H1 (cell line): Measurements from ENCODE around the gene SPAG8. TPM values are rescaled to one million over a fixed set of nuclear protein-coding genes. Genes with fewer than 3 reads are reported as not detected.

Experiments used
- CHD7 ChIP-seq: fragments of 300-600 bp; sonication (generic); IDR thresholded peaks from 2 replicates; pipeline ENCODE4 v1.7.1; 2012; ENCODE audit warnings: low read length, moderate library complexity, mild to moderate bottlenecking, inconsistent platforms; ENCODE audit not compliant: insufficient replicate concordance
- FOSL1 ChIP-seq: IDR thresholded peaks from 2 replicates; pipeline ENCODE4 v1.6.1; 2011; ENCODE audit warnings: mild to moderate bottlenecking, low read depth, low read length, moderate library complexity; ENCODE audit not compliant: insufficient read depth
- GTF2F1 ChIP-seq: IDR thresholded peaks from 2 replicates; pipeline ENCODE4 v1.6.1; 2012; ENCODE audit warnings: low read depth, low read length, improper control_type of control experiment, borderline replicate concordance
- SIX5 ChIP-seq: IDR thresholded peaks from 2 replicates; pipeline ENCODE4 v1.6.1; 2011; ENCODE audit warnings: mild to moderate bottlenecking, low read depth, low read length
- TBP ChIP-seq: IDR thresholded peaks from 2 replicates; pipeline ENCODE4 v1.6.1; 2011; ENCODE audit warnings: low read depth, low read length, improper control_type of control experiment
- TEAD4 ChIP-seq: IDR thresholded peaks from 2 replicates; pipeline ENCODE4 v1.6.1; 2012; ENCODE audit warnings: low read depth, low read length, inconsistent platforms, mixed read lengths
- ZNF274 ChIP-seq: IDR thresholded peaks from 2 replicates; pipeline ENCODE4 v1.7.0; 2012; ENCODE audit warnings: low read length, borderline replicate concordance; ENCODE audit errors: extremely low read depth
- polyA plus RNA-seq, 7 experiments: library from polyadenylated mRNA; depleted of rRNA in 3 of 7; stranded (reverse) in 5 of 7; unstranded in 2 of 7; fragments of >200 nt in 5 of 7; fragments of 200-250 nt in 2 of 7; gene quantifications; 1 replicate in 5 of 7; 2 replicates in 1 of 7; 4 replicates in 1 of 7; pipeline versions ENCODE4 v1.2.1 to v1.2.3, GENCODE V29; 2011 to 2013; ENCODE audit warnings: missing spikeins in 2 of 7, mixed read lengths in 2 of 7
- total RNA-seq: library from RNA; stranded (reverse); fragmentation: NEBNext Ultra II Directional; extraction: Animal tissue kit (Norgen Biotek cat#: 25700); gene quantifications from 2 replicates; pipeline ENCODE4 v1.2.1, GENCODE V29; 2021
- TF ChIP-seq, protein P1 (sequence below), 3 experiments: IDR thresholded peaks; 1 replicate in 2 of 3; 2 replicates in 1 of 3; pipeline versions ENCODE4 v1.5.1 to v1.6.1; 2011; ENCODE audit warnings: low read length in 3 of 3, mild to moderate bottlenecking in 3 of 3, inconsistent platforms in 2 of 3, low read depth in 1 of 3, moderate library complexity in 1 of 3; ENCODE audit not compliant: insufficient read depth in 1 of 3; ENCODE audit errors: control extremely low read depth in 1 of 3

SPAG8 gene
- total and polyA plus RNA-seq, 2 of the 8 experiments (the other 6 are each of a cell fraction or from before 2014, with no cell fraction given), result 0.37 to 0.44 TPM

- TF ChIP-seq CHD7, result no peak
- no peak for TF ChIP-seq GTF2F1
- TF ChIP-seq FOSL1, result no peak
- TF ChIP-seq SIX5, result no peak
- no peak for TF ChIP-seq TBP
- no peak for TF ChIP-seq TEAD4
- TF ChIP-seq, protein P1, sequence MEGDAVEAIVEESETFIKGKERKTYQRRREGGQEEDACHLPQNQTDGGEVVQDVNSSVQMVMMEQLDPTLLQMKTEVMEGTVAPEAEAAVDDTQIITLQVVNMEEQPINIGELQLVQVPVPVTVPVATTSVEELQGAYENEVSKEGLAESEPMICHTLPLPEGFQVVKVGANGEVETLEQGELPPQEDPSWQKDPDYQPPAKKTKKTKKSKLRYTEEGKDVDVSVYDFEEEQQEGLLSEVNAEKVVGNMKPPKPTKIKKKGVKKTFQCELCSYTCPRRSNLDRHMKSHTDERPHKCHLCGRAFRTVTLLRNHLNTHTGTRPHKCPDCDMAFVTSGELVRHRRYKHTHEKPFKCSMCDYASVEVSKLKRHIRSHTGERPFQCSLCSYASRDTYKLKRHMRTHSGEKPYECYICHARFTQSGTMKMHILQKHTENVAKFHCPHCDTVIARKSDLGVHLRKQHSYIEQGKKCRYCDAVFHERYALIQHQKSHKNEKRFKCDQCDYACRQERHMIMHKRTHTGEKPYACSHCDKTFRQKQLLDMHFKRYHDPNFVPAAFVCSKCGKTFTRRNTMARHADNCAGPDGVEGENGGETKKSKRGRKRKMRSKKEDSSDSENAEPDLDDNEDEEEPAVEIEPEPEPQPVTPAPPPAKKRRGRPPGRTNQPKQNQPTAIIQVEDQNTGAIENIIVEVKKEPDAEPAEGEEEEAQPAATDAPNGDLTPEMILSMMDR (IDR thresholded peaks at IDR 0.05; ENCODE audit: control extremely low read depth in 1 of 3, insufficient read depth in 1 of 3, low read depth in 1 of 3, low read length in 3 of 3), result no peak
- no peak for TF ChIP-seq ZNF274
These were observed 14.6 kb downstream of the SPAG8 start (continued) for GRCh38 chr9:35797311-35798109.
